SH-SY5Y (cell line): ENCODE results near the gene STOML2.

Experiments
- GATA2 ChIP-seq: IDR thresholded peaks from 2 replicates; pipeline ENCODE4 v1.6.1; 2011; ENCODE audit warnings: mild to moderate bottlenecking, low read depth, low read length
- GATA3 ChIP-seq: IDR thresholded peaks from 2 replicates; pipeline ENCODE4 v1.6.1; 2011; ENCODE audit warnings: low read depth, mild to moderate bottlenecking, low read length, moderate library complexity

DNA sequence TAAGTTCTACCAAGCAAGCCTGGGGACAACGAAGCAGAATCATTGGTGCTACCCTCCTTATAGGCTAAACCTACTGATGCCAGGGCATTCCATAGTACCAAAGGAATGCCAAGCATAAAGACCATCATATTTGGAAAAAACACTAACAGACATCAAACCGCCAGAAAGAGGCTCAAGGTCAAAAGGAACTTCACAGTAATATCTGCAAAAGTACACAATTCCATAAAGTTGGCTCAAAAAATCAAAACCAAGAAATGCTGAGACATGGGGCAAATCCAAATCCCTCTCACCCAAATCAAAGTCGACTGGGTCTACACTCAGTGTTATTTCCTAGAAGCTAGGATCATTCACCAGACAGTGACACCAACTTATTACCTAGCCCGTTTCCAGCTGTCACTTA is 33.9 kb downstream of the STOML2 start:
- TF ChIP-seq GATA3 (no peak), GATA2 (no peak)
